Uterus (tissue), 4 donors: ENCODE results near the gene GPATCH3. TPM values are rescaled to one million over a fixed set of nuclear protein-coding genes. Genes with fewer than 3 reads are reported as not detected.
A peak's percentile ranks its signal among the peaks of the same experiment; 100 is the strongest.

Source experiments
- DNase-seq, 2 donors: peaks; one replicate each; pipeline ENCODE4 v3.0.0-alpha.2; 2019 to 2020
- H3K27ac ChIP-seq, 2 donors: fragments of 200-600 bp; sonication (generic); 1 replicate in 1 of 2; 2 replicates in 1 of 2; pipeline ENCODE4 v1.5.1; 2016 to 2018
- H3K27me3 ChIP-seq, 2 donors: fragments of 200-600 bp; sonication (generic); one replicate each; pipeline ENCODE4 v1.5.1; 2018 to 2019; ENCODE audit warnings: control low read depth in 1 of 2
- H3K36me3 ChIP-seq, 2 donors: fragments of 200-600 bp; sonication (generic); one replicate each; pipeline ENCODE4 v1.5.1; 2019; ENCODE audit warnings: control low read depth in 1 of 2
- H3K4me1 ChIP-seq, 2 donors: fragments of 200-600 bp; sonication (generic); one replicate each; pipeline ENCODE4 v1.5.1; 2018 to 2019; ENCODE audit warnings: control low read depth in 1 of 2
- H3K4me3 ChIP-seq, 2 donors: fragments of 200-600 bp; sonication (generic); 1 replicate in 1 of 2; 2 replicates in 1 of 2; pipeline ENCODE4 v1.5.1; 2018 to 2019; ENCODE audit warnings: mild to moderate bottlenecking in 1 of 2
- H3K9me3 ChIP-seq, 2 donors: fragments of 200-600 bp; sonication (generic); one replicate each; pipeline ENCODE4 v1.5.1; 2019; ENCODE audit warnings: control low read depth in 1 of 2
- CTCF ChIP-seq, 4 experiments: fragments of 200-600 bp in 2 of 4; fragments of 450-650 bp in 2 of 4; sonication (generic) in 2 of 4; IDR thresholded peaks; one replicate each; pipeline ENCODE4 v1.5.1; 2016 to 2019; ENCODE audit warnings: antibody characterized with exemption in 4 of 4, mild to moderate bottlenecking in 2 of 4, moderate library complexity in 1 of 4
- POLR2A ChIP-seq, 2 donors: fragments of 450-650 bp; IDR thresholded peaks; one replicate each; pipeline ENCODE4 v1.6.1; 2016; ENCODE audit warnings: antibody characterized with exemption in 2 of 2, mild to moderate bottlenecking in 1 of 2, moderate library complexity in 1 of 2
- intact Hi-C: fragments of 100-400 bp; cut with DNase I; formaldehyde crosslinking; loops from one replicate; pipeline ENCODE4 v1.15.1; 2023; ENCODE audit warnings: low total_unique reads
- total RNA-seq, 4 donors: library from RNA; depleted of rRNA in 3 of 4; stranded (reverse); fragments of >200 nt in 3 of 4; gene quantifications; one replicate each; pipeline versions ENCODE4 v1.1.0 to v1.2.4, GENCODE V29; 2014 to 2023
- donor health status: DM: yes; HTN: yes; CAD: no.

Gene GPATCH3
- total RNA-seq, 4 donors from 2014 or later: 1.3 to 15.9 (median 7.0) TPM

- DNase-seq: no peak
- Histone ChIP-seq H3K4me3 (no peak overlapping the region), H3K27me3 (no peaks in the 10 kb centered on the region), H3K4me1 (no peaks in the 10 kb centered on the region), H3K9me3 (no peaks in the 10 kb centered on the region), H3K27ac (no peak overlapping the region), H3K36me3 (no peaks in the 10 kb centered on the region)
- intact Hi-C loops: no loop called here
- no peak for TF ChIP-seq CTCF (IDR thresholded peaks at IDR 0.05)
- TF ChIP-seq POLR2A (IDR thresholded peaks at IDR 0.05): no peak
Measured at GRCh38 chr1:26897351-26897750, 2.9 kb downstream of the GPATCH3 start.

- H3K4me1 ChIP-seq: no peaks in the 10 kb centered on the region
- H3K27ac ChIP-seq: no peak overlapping the region
- no peaks in the 10 kb centered on the region for H3K9me3 ChIP-seq
- no peaks in the 10 kb centered on the region for H3K36me3 ChIP-seq
- H3K27me3 ChIP-seq: no peaks in the 10 kb centered on the region
- TF ChIP-seq POLR2A (IDR thresholded peaks at IDR 0.05) (no peak), CTCF (IDR thresholded peaks at IDR 0.05) (no peak)
- DNase-seq: no peak
- H3K4me3 ChIP-seq: no peak overlapping the region
- intact Hi-C loops: no loop called here
Measured at GRCh38 chr1:26894263-26894662, 6.0 kb downstream of the GPATCH3 start.

- H3K36me3 ChIP-seq: no peaks in the 10 kb centered on the region
- TF ChIP-seq POLR2A (IDR thresholded peaks at IDR 0.05) (no peak), CTCF (IDR thresholded peaks at IDR 0.05) (no peak)
- intact Hi-C loops: no loop called here
- DNase-seq: no peak
- H3K4me3 ChIP-seq: peak overlapping the region; percentile 73 to 79
- H3K27me3 ChIP-seq: no peaks in the 10 kb centered on the region
- H3K27ac ChIP-seq: peak overlapping the region; percentile 85 to 89
- no peaks in the 10 kb centered on the region for H3K9me3 ChIP-seq
- H3K4me1 ChIP-seq: no peaks in the 10 kb centered on the region
Measured at GRCh38 chr1:26890467-26890796, 9.8 kb downstream of the GPATCH3 start.

- H3K4me1 ChIP-seq: no peaks in the 10 kb centered on the region
- peak within 1 kb of the TSS; percentile 73 to 79 for H3K4me3 ChIP-seq
- H3K27me3 ChIP-seq: no peaks in the 10 kb centered on the region
- H3K9me3 ChIP-seq: no peaks in the 10 kb centered on the region
- TF ChIP-seq POLR2A (IDR thresholded peaks at IDR 0.05) (peak; percentile 42 to 57), CTCF (IDR thresholded peaks at IDR 0.05) (no peak)
- no peaks in the 10 kb centered on the region for H3K36me3 ChIP-seq
- peak within 1 kb of the TSS; percentile 85 to 89 for H3K27ac ChIP-seq
- peak; percentile 64 to 74 for DNase-seq
- intact Hi-C loops: no loop called here
Measured at GRCh38 chr1:26889551-26890466, 10.5 kb downstream of the GPATCH3 start, which contains the start of gene GPN2. TSS of gene GPN2 (minus strand) at chr1:26890283. CDS start at chr1:26890096, 187 bp downstream.

GRCh38 chr1:26888231-26888630 lies 12.0 kb downstream of the GPATCH3 start:
- Histone ChIP-seq H3K27me3 (no peaks in the 10 kb centered on the region), H3K4me3 (no peak overlapping the region), H3K9me3 (no peaks in the 10 kb centered on the region), H3K4me1 (no peaks in the 10 kb centered on the region), H3K36me3 (no peaks in the 10 kb centered on the region), H3K27ac (no peak overlapping the region)
- no peak for DNase-seq
- intact Hi-C loops: no loop called here
- no peak for TF ChIP-seq CTCF (IDR thresholded peaks at IDR 0.05)
- no peak for TF ChIP-seq POLR2A (IDR thresholded peaks at IDR 0.05)
